Adrenal gland (tissue), 5 donors: ENCODE measurements around the gene ARAP3.

Experiments
- CTCF ChIP-seq, 6 experiments: fragments of 450-650 bp in 4 of 6; fragments of 200-600 bp in 2 of 6; sonication (generic) in 1 of 6; IDR thresholded peaks; 1 replicate in 5 of 6; 2 replicates in 1 of 6; pipeline versions ENCODE4 v1.5.1 to v1.8.0; 2016 to 2021; ENCODE audit warnings: antibody characterized with exemption in 6 of 6, mild to moderate bottlenecking in 2 of 6, moderate library complexity in 1 of 6
- POLR2A ChIP-seq, 2 donors: fragments of 450-650 bp; IDR thresholded peaks; one replicate each; pipeline ENCODE4 v1.6.1; 2017; ENCODE audit warnings: antibody characterized with exemption in 2 of 2, mild to moderate bottlenecking in 2 of 2, moderate library complexity in 1 of 2
- donor health status: DM: no; HTN: no; CAD: no.

GRCh38 chr5:141615991-141616720, 65.9 kb downstream of the ARAP3 start:
- TF ChIP-seq CTCF (IDR thresholded peaks at IDR 0.05) (no peak), POLR2A (IDR thresholded peaks at IDR 0.05) (no peak)
